ENCODE measurements around the gene EIF2B4. TPM values are rescaled to one million over a fixed set of nuclear protein-coding genes. Genes with fewer than 3 reads are reported as not detected.

EIF2B4 gene
- total RNA-seq, 1 donor: 29.7 TPM

GRCh38 chr2:27380626-27381545 lies 10.7 kb upstream of the EIF2B4 start, which contains the start of gene ZNF513:
TSS of gene ZNF513 (minus strand) at chr2:27380734. CDS start at chr2:27380526, 208 bp downstream.
- peak; percentile 93 for DNase-seq (ENCODE audit: low read depth)
- no peak for TF ChIP-seq CTCF (IDR thresholded peaks at IDR 0.05; ENCODE audit: insufficient read depth, low read length)
- H3K4me3 ChIP-seq (ENCODE audit: low read depth, low read length): peak within 1 kb of the TSS; percentile 88

- peak overlapping the region; percentile 88 for H3K4me3 ChIP-seq (ENCODE audit: low read depth, low read length)
- peak; percentile 35 for DNase-seq (ENCODE audit: low read depth)
- TF ChIP-seq CTCF (IDR thresholded peaks at IDR 0.05; ENCODE audit: insufficient read depth, low read length): no peak
Measured at GRCh38 chr2:27379836-27380625, 9.9 kb upstream of the EIF2B4 start.

- peak overlapping the region; percentile 88 for H3K4me3 ChIP-seq (ENCODE audit: low read depth, low read length)
- DNase-seq (ENCODE audit: low read depth): peak; percentile 25
- TF ChIP-seq CTCF (IDR thresholded peaks at IDR 0.05; ENCODE audit: insufficient read depth, low read length): no peak
Measured at GRCh38 chr2:27379383-27379835, 9.3 kb upstream of the EIF2B4 start.

GRCh38 chr2:27378809-27379290 lies 8.7 kb upstream of the EIF2B4 start:
- no peak for DNase-seq (ENCODE audit: low read depth)
- peak overlapping the region; percentile 88 for H3K4me3 ChIP-seq (ENCODE audit: low read depth, low read length)
- TF ChIP-seq CTCF (IDR thresholded peaks at IDR 0.05; ENCODE audit: insufficient read depth, low read length): no peak

- DNase-seq (ENCODE audit: low read depth): no peak
- TF ChIP-seq CTCF (IDR thresholded peaks at IDR 0.05; ENCODE audit: insufficient read depth, low read length): no peak
- no peak overlapping the region for H3K4me3 ChIP-seq (ENCODE audit: low read depth, low read length)
Measured at GRCh38 chr2:27378096-27378808, 8.1 kb upstream of the EIF2B4 start.

- no peak for TF ChIP-seq CTCF (IDR thresholded peaks at IDR 0.05; ENCODE audit: insufficient read depth, low read length)
Measured at GRCh38 chr2:27377618-27378095, 7.5 kb upstream of the EIF2B4 start.

More at GRCh38 chr2:27377618-27378095, 7.5 kb upstream of the EIF2B4 start:
- no peak overlapping the region for H3K4me3 ChIP-seq (ENCODE audit: low read depth, low read length)
- no peak for DNase-seq (ENCODE audit: low read depth)

All from fibroblast of the aortic adventitia (primary cell).